ENCODE measurements around the gene THAP4. TPM values are rescaled to one million over a fixed set of nuclear protein-coding genes. Genes with fewer than 3 reads are reported as not detected.

Gene THAP4
- polyA plus RNA-seq, 1 of the 3 experiments (the other 2 are of a cell fraction): 64.7 TPM

- H3K4me2 ChIP-seq: no peak overlapping the region
- ChIA-PET POLR2A (no interaction called here), CTCF (interaction anchor here (1.0 kb wide), 1 partner anchor 14 kb away, joined by 3 read pairs; no protein-coding TSS in a partner anchor)
- no peaks in the 10 kb centered on the region for H3K27me3 ChIP-seq (ENCODE audit: insufficient read depth)
- H3K27ac ChIP-seq (ENCODE audit: low read depth in 2 of 2, low read length in 1 of 2): no peak overlapping the region
- H3K79me2 ChIP-seq (ENCODE audit: insufficient read depth): no peaks in the 10 kb centered on the region
- TF ChIP-seq ELF1 (IDR thresholded peaks at IDR 0.05) (no peak), NFIC (IDR thresholded peaks at IDR 0.05; ENCODE audit: borderline replicate concordance) (no peak), SIN3A (IDR thresholded peaks at IDR 0.05; ENCODE audit: borderline replicate concordance, low read depth, low read length) (no peak), YY1 (IDR thresholded peaks at IDR 0.05; ENCODE audit: low read depth) (no peak), RFX5 (IDR thresholded peaks at IDR 0.05; ENCODE audit: low read length) (no peak)
- H3K4me1 ChIP-seq (ENCODE audit: control insufficient read depth in 1 of 2, insufficient read depth in 2 of 2, low read depth in 1 of 2, low read length in 1 of 2): peaks cover 0 to 29% of the 10 kb centered on the region in 2 experiments; a peak in 1 of 4 replicates
- H3K9me2 ChIP-seq: no peaks in the 10 kb centered on the region
- H3K9ac ChIP-seq: no peak overlapping the region
- no peak overlapping the region for H3K4me3 ChIP-seq (ENCODE audit: low read depth in 2 of 2, low read length in 1 of 2)
- no peaks in the 10 kb centered on the region for H3K9me3 ChIP-seq
- no peaks in the 10 kb centered on the region for H3K36me3 ChIP-seq (replicated peaks in 1 of 2; ENCODE audit: control insufficient read depth in 1 of 2, insufficient read depth in 2 of 2, low read length in 1 of 2)
- 98% methylated on average over 10 of the region's 23 CpGs for WGBS (ENCODE audit: low lambda C conversion rate)
- H2AFZ ChIP-seq (ENCODE audit: low read depth): no peak overlapping the region
- no peaks in the 10 kb centered on the region for H4K20me1 ChIP-seq (ENCODE audit: insufficient read depth)
- DNase-seq: no peak
- peaks cover 2% of the 10 kb centered on the region for H3F3A ChIP-seq (replicated peaks; ENCODE audit: insufficient read depth)
Observed at GRCh38 chr2:241563981-241564595, 72.9 kb downstream of the THAP4 start.

- Histone ChIP-seq H3K9me2 (no peaks in the 10 kb centered on the region), H3F3A (replicated peaks; ENCODE audit: insufficient read depth) (peaks cover 2% of the 10 kb centered on the region), H2AFZ (ENCODE audit: low read depth) (no peak overlapping the region), H3K4me3 (ENCODE audit: low read depth in 2 of 2, low read length in 1 of 2) (no peak overlapping the region), H3K79me2 (ENCODE audit: insufficient read depth) (no peaks in the 10 kb centered on the region), H3K36me3 (replicated peaks in 1 of 2; ENCODE audit: control insufficient read depth in 1 of 2, insufficient read depth in 2 of 2, low read length in 1 of 2) (no peaks in the 10 kb centered on the region), H3K9ac (no peak overlapping the region), H3K9me3 (no peaks in the 10 kb centered on the region), H3K4me2 (no peak overlapping the region), H3K27ac (ENCODE audit: low read depth in 2 of 2, low read length in 1 of 2) (no peak overlapping the region), H4K20me1 (ENCODE audit: insufficient read depth) (no peaks in the 10 kb centered on the region), H3K4me1 (ENCODE audit: control insufficient read depth in 1 of 2, insufficient read depth in 2 of 2, low read depth in 1 of 2, low read length in 1 of 2) (peaks cover 0 to 29% of the 10 kb centered on the region in 2 experiments; a peak in 1 of 4 replicates), H3K27me3 (ENCODE audit: insufficient read depth) (peaks cover under 1% of the 10 kb centered on the region; the same call in 1 of the 2 replicates)
- ChIA-PET POLR2A (no interaction called here), CTCF (interaction anchor here (1.0 kb wide), 1 partner anchor 14 kb away, joined by 3 read pairs; no protein-coding TSS in a partner anchor)
- DNase-seq: no peak
- TF ChIP-seq TAF1 (IDR thresholded peaks at IDR 0.05; ENCODE audit: borderline replicate concordance, low read depth, low read length): no peak
- no peak for TF ChIP-seq RCOR1 (IDR thresholded peaks at IDR 0.05; ENCODE audit: low read length)
- no peak for TF ChIP-seq YY1 (IDR thresholded peaks at IDR 0.05; ENCODE audit: low read depth)
- no CpG with 5 or more reads among the region's 10 CpGs for WGBS (ENCODE audit: low lambda C conversion rate)
Observed at GRCh38 chr2:241563571-241563980, 73.4 kb downstream of the THAP4 start.

- Histone ChIP-seq H3K27me3 (ENCODE audit: insufficient read depth) (peaks cover 5% of the 10 kb centered on the region; the same call in 1 of the 2 replicates), H3K36me3 (replicated peaks in 1 of 2; ENCODE audit: control insufficient read depth in 1 of 2, insufficient read depth in 2 of 2, low read length in 1 of 2) (no peaks in the 10 kb centered on the region), H3K4me3 (ENCODE audit: low read depth in 2 of 2, low read length in 1 of 2) (no peak overlapping the region), H3K27ac (ENCODE audit: low read depth in 2 of 2, low read length in 1 of 2) (no peak overlapping the region), H3K79me2 (ENCODE audit: insufficient read depth) (no peaks in the 10 kb centered on the region), H3K9me3 (no peaks in the 10 kb centered on the region), H3K4me1 (ENCODE audit: control insufficient read depth in 1 of 2, insufficient read depth in 2 of 2, low read depth in 1 of 2, low read length in 1 of 2) (peaks cover 0 to 29% of the 10 kb centered on the region in 2 experiments; a peak in 1 of 4 replicates), H3K9me2 (no peaks in the 10 kb centered on the region), H3F3A (replicated peaks; ENCODE audit: insufficient read depth) (peaks cover 2% of the 10 kb centered on the region), H2AFZ (ENCODE audit: low read depth) (no peak overlapping the region), H3K9ac (no peak overlapping the region), H4K20me1 (ENCODE audit: insufficient read depth) (no peaks in the 10 kb centered on the region), H3K4me2 (no peak overlapping the region)
- TF ChIP-seq RAD21 (IDR thresholded peaks at IDR 0.05; ENCODE audit: low read length) (no peak), FOSL2 (IDR thresholded peaks at IDR 0.05; ENCODE audit: borderline replicate concordance, low read depth) (no peak), RXRA (IDR thresholded peaks at IDR 0.05; ENCODE audit: borderline replicate concordance, low read depth) (no peak)
- ChIA-PET CTCF (interaction anchor here (1.0 to 1.1 kb wide), 2 partner anchors 15 to 23 kb away, joined by 3 read pairs; no protein-coding TSS in a partner anchor), POLR2A (no interaction called here)
- DNase-seq: no peak
- WGBS (ENCODE audit: low lambda C conversion rate): 75% methylated on average over 4 of the region's 13 CpGs
Observed at GRCh38 chr2:241563031-241563507, 73.9 kb downstream of the THAP4 start.
